HL-60/S4 treated with phorbol 12-myristate 13-acetate at 8.2 ng/mL for 4 days and 3 days (cell line): ENCODE measurements around the gene PLA2G4D.

ENCODE experiments used
- in situ Hi-C: fragments of 300-500 bp; cut with MboI; formaldehyde crosslinking; loops from 2 replicates; pipeline ENCODE4 v1.15.0; 2022; ENCODE audit warnings: low sequenced_read_pairs

PLA2G4D gene

DNA sequence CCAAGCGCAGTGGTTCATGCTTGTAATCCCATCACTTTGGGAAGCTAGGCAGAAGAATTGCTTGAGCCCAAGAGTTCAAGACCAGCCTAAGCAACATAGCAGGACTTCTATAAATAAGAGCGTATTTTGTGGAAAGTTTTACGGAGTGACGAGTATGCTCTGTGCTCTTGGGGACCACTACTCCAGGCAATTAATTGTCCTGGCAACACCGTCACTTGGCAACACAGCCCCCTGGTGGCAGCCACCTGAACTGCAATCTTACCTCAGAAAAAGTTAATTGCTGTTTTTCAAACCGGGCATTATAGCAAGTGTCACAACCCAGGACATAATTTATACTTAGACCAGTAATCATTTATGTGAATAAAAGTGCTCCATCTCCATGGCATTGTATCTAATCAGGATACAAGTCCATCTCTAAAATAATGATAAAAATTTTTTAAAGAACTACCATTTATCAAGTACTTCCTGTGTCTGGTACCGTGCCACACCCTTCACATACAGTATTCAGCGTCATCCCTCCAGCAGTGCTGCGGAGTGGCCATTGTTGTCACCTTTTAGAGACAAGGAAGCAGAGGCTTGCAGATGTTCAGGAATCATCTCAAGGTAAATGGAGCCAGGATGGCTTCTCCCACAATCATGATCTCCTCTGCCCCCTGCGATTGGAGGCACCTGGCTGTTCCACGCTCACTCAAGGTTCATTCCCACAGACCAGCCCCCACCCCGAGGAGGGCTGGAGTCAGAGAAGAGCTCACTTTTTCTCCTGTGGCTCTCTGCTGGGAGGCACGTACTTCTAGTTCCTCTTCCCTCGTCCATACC is 34.5 kb downstream of the PLA2G4D start:
- in situ Hi-C loops, result loop anchor here (10.0 kb wide), 1 partner anchor 75 kb away; no protein-coding TSS in a partner anchor

DNA sequence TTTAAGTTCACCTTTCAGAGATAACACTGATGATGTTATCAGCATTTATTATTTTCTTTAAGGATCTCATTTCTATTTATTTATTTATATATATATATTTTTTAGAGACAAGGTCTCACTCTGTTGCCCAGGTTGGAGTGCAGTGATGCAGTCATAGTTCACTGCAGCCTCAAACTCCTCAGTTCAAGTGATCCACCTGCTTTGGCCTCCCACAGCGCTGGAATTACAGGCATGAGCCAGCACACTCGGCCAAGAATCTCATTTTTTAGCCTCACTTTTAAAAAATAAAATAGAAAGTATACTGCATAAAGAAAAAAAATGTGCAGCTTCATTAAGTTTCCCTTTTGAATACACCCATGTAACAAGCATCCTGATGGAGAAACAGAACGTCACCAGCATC is 35.6 kb downstream of the PLA2G4D start:
- in situ Hi-C loops, result no loop called here

DNA sequence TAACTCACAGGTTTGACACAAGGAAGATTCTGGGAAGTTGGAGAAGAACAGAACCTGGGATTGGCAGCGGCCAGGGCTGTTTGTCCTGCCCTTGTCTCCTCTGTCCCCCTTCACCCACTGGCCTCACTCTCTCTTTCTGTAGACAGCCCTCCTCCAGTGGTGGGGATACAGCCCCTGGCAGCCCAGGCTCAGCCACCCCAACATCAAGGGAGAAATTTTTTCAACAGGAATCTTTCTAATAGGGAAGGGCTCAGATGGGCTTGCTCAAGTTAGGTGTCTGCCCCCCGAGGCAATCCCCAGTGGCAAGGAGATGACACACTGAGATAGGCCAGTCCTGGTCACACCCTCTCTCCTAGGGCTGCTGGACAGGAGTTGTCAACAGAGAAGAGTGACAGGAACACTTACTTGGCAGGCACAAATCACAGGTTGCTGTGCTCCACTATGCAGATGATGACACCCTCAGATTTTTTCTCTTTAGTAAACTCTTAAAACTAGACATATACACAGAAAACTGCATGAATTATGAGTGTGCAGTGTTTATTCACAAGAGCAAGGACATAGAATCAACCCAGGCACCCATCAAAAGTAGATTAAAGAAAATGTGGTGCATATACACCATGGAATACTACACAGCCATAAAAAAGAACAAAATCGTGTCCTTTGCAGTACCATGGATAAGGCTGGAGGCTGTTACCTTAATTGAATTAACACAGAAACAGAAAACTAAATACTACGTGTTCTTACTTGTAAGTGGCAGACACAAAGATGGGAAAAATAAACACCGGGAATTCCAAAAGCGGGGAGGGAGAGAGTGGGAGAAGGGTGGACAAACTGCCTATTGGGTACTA is 36.3 kb downstream of the PLA2G4D start:
- in situ Hi-C loops, result no loop called here

DNA sequence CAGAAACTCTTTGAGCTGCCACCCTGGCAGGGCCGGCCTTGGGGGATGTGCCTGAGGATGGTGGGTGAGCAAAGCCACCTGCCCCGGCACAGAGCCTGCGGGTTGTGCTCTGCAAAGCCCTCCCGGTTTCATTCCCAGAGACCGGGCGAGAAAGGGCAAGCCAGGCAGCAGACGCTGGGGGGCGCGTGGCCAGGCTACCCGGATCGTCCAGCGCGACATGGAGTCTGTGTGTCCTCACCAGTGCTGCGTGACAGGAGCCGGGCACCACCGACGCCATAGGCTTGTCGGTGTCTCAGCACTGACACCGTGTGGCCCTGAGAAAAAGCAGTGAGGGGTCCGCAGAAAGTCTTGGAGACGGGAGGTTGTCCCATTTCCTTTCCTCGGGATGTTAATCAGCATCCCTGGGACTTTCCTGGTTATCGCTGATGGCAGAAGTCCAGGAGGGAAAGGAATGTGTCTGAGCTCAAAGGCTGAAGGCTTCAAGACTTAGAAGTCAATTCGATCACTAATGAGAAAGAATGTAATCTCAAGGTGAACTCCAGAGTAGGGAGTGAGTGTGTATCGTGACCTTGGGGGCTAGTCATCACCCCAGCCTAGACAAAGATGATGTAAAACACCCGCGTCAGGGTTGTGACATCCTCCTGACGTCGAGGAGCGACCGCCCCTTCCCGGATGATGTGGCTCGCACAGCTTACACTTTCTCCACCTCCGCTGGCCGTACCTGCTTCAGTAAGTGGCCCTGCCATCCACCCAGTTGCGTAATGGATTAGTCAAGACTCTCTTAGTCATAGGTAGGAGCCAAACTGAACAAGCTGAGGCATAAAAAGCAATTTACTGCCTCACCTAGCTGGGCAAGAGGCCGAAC is 37.2 kb downstream of the PLA2G4D start:
- in situ Hi-C loops, result no loop called here

DNA sequence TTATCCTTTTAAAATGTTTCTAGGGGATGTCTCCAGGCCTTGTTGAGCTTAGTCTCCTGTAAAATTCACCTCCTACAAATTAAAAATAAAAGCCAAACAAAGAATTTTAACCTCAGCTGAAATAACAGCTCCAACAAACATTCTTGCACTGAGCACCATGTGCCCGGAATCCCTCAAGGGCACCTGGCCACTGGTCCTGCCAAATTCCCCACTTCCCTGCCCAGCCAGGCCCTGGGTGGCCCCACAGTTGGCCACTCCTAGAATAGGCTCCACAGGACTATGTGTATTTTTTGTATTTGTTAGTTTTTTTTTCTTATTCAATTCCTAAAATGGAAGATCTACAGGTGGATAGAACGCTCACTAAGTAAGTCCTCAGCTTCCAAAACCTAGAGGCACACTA is 40.4 kb downstream of the PLA2G4D start:
- in situ Hi-C loops, result no loop called here

DNA sequence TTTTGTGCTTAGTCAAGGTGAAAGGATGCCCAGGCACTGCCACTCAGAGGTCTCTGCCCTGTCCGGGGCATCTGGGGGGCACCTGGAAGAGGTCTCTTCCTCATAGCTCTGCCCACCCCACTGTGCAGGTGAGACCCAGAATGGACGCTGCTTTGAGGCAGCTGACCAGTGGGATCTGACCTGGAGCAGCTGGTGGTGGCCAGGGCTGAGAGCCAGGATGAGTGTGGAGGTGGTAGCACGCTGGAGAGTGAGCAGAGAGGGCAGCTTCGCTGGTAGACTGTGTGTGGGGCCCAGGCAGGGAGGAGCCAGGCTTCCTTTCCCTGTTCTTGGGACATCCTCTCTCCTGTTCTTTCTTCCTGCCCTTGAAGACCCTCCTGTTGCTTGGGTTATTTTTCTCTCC is 41.4 kb downstream of the PLA2G4D start:
- in situ Hi-C loops, result no loop called here

DNA sequence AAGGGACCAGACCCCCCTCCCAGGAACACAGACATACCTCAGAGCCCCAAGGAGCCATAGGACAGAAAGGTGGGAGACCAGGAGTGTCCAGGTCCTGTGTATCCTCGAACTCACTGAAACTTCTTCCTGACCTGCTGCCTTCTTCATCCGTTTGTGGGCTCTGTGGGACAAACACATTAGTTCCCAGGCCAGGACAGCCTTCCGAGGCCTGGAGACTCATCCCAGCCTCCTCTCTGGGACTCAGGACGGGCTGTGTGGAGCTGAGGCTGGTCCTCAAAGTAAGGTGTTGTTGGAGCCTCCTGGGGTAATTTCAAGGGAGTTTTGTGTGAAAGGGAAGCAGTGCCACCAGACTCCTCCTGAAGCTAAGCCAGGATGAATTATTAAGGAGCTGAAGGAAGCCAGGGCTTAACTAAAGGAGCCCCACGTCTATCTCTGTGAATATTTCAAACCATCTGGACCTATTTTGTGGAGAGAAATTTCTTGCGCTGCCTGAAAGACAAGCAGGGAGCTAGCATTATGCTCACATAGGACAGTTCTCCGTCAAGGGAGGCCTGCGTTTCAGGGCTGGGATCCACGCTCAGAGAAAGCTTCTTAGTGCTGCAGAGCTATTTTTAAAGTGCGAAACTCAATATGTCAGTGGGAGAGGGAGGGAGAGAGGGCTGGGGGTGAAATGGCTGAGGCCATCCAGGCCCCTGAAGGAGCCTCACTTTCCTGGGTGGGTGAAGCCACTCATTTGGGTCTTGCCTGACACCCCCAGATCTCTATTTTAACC is 43.7 kb downstream of the PLA2G4D start:
- in situ Hi-C loops, result no loop called here

DNA sequence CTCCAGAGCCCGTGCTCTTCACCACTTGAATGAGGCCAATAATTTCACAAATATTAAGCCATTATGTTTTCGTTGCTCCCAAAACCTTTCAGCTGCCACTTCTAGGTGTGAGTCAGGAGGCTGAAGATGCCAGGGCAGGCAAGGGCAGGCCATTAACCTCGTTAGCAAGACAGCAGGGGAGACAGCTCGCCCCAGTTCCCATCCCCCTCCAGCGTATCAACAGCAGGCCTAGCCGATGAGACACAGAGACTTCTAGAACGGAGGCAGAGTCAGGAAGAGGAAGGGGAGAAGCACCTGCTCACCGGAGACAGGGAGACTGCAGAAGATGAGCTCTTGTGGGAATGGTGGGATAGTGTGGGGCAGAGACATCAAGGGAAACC is 45.6 kb downstream of the PLA2G4D start:
- in situ Hi-C loops, result no loop called here

DNA sequence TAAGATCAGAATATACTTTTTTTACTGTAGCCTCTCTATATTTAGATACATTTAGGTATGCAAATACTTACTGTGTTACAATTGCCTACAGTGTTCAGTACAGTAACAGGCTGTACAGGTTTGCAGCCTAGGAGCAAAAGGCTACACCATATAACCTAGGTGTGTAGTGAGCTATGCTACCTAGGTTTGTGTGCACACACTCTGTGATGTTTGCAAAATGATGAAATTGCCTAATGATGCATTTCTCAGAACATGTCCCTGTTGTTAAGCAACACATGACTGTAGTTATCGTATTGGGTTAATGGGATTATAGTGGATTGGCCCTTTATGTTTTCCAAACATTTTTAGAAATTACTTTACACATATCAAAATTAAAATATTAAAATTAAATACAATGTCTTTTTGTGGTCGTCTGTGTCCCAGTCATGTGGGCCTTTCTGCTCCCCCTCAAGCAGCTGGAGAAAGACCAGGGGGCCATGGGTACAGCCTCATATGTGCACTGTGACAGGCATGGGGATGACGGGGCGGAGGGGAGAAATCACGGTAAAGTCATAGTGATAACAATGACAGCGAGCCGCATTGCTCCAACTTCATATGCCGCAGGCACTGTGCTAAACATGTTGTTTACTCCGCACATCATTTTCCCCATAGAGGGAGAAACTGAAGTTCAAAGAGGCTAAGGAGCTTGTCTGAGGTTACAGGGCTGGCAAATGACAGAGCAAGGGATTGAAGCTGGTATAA is 46.1 kb downstream of the PLA2G4D start:
- in situ Hi-C loops, result no loop called here

DNA sequence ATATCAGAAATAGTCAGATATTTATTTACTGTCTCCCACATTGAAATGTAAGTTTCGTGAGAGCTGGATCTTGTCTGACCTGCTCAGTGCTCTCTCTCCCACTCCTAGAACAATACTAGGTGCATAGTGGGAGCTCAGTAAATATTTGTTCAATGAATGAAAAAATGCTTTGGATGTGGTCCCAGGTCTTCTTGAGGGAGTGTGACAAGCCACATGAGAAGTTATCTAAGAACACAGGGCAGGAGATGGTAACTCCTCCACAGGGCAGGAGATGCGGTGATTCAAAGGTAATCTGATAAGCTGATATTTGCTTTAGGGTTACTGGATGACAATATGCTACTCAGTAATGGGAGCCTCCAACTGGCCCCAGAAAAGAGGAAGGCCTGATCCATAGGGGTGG is 47.8 kb downstream of the PLA2G4D start:
- in situ Hi-C loops, result no loop called here

DNA sequence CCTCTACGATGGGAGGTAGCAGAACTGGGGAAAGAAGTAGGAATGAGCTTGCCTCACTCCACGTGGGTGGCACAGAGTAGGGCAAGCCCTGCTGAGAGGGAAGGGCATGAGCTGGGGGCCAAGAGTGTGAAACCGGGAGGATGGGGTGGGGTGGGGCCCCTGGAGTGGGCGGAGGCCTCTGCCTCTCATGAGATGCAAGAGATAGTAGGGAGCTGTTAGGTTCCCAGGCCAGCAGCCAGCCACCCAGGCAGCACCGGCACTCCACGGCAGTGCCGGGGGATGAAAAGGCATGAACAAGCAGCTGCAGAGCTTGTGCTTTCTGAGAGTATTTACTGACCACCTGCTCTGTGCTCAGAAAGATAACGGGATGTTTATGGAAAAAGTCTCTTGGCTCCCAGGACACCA is 49.1 kb downstream of the PLA2G4D start:
- in situ Hi-C loops, result no loop called here

DNA sequence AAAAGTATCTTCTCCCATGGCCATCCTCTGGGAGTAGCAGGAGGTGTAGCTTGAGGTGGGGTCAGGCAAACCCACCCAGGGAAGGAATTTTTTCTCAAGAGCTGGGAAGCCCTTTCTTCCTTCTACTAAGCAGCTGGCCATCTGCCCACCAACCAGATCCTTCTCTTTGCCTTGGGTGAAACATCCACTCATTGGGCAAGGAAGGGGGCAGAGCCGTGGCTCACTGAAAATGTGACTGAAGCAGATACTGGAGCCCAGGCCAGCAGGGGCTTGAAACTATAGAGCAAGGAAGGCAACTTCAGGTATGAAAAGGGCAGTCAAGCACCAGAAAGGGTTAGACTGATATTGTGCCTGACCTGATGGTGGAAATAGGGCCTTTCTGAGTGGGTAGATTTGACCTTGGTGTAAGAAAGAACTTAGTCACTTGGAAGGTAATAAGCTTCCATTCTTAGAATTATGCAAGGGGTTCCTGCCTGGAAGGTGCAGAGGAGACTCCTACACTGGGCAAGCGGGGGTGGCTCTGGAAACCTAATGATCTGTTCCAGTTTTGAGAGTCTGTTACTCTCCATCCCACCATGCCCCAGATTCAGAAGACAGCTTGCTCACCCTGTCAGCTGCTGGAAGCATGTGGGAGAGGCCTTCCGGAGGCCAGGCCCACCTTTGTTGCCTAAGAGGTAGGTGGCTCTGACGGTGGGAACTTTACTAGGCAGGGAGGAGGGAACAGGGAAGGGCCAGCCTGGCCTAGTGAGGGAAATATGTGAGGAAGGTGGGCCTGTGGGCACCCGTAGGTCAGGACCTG is 51.6 kb downstream of the PLA2G4D start:
- in situ Hi-C loops, result no loop called here

DNA sequence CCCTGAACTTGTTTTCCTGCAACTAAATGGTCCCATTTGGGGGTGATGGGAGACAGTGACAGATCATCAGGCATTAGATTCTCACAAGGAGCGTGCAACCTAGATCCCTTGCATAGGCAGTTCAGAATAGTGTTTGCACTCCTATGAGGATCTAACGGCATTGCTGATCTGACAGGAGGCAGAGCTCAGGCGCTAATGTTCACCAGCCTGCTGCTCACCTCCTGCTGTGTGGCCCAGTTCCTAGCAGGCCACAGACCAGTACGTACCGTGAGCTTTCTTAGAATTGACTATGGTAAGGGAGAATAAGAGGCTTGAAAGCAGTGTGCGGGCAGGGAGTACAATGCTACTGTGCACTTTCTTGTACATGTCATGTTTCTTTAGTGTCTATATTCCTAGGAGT is 56.0 kb downstream of the PLA2G4D start:
- in situ Hi-C loops, result no loop called here

DNA sequence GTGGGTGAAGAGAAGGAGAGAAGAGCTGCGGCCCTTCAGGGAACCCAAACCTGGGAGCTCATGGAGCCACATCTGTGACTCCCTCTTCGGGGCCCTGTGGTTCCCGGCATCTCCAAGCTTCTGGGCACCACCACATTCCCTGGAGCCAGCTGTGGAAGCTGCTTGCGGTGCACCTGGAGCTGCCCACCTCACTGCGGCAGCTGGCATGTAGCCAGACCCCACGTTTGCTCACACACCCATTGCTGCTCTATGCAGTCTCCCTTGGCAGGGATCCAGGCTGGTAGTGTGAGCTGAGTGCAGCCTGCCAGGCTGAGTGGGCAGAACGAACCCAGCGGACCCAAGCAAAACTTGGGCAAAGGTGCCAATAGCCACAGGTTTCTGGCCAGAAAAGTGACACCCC is 56.7 kb downstream of the PLA2G4D start:
- in situ Hi-C loops, result no loop called here

DNA sequence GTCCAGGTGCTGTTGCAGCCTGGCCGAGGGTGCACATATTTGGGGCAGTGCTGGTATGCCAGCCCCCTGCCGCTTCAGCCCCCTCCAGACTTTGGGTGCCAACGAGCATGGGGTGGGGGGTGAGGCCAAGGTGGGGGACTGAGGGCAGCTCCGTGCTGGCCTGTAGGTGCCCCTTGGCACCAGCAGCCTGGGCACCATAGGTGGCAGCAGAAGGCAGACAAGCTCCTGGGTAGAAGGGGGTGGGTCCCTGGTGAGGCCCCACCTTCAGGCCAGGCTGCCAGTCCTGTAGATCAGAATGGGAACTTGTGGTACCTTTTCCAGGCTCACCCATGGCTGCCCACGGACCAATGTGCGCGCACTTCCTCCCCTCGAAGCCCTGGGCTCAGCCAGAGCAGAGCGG is 57.4 kb downstream of the PLA2G4D start:
- in situ Hi-C loops, result no loop called here

DNA sequence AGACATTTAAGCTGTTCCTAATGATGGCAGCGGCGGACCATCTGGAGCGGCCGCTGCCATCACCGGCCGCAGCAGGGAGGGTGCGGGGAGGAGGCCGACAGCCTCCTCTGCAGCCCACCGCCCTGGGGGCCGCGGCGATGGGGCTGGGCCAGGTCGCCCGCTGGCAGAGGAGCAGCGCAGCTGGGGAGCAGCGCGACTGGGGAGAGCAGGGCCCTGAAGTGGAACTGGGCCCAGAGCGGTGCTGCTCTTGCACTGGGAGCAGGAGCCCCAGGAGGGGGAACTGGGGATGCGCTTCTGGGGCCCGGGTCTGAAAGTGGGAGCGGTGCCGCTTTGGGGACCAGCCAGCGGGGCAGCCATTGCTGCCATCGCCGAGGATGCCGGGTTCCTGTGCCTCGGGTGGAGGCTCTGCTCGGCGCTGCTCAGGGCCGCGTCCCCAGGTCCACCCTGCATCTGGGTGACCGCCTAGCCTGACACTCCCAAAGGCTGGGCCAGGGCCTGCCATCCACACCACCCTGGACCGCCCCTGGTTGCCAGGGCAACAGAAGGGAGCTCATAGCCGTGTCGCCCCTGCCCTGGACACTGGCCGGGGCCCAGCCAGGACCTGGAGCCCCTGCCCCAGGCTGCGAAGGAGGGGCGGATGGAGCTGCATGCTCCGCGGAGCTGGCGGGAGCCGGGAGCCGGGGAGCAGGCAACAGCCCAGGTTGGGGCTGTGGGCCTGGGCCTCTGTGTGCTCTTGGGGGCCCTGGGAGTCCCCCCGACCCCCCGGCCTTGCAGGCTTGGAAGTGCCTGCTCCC is 58.1 kb downstream of the PLA2G4D start:
- in situ Hi-C loops, result no loop called here

DNA sequence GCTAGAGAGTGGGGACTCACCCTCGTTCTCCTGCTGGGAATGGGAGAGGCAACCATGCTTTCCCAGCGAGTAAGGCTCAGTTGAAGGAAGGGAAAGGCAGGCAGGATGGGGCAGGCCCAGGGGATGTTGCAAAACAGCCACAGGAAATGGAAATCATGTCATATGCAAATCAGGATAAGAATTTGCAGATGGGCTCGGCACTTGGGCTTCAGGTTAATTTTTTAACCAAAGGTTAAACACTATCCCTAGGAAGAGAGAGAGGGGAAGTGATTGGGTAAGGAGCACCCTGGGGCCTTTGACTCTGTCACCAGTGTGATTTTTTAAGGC is 59.0 kb downstream of the PLA2G4D start:
- in situ Hi-C loops, result no loop called here
